HEK293 (cell line): ENCODE measurements around the gene NOP9.

Experiments
- CTCF ChIA-PET: fragments of 350-600 bp; formaldehyde crosslinking; extraction: SDS; loops from one replicate; lab custom pipeline; 2021; ENCODE audit warnings: antibody characterized with exemption; lab: Yijun Ruan, JAX
- POLR2A ChIA-PET: fragments of 300-600 bp; formaldehyde crosslinking; extraction: SDS; loops from one replicate; lab custom pipeline; 2020; ENCODE audit warnings: antibody characterized with exemption, inconsistent platforms; lab: Yijun Ruan, JAX
- H3K27ac ChIP-seq: fragments of 200-500 bp; sonication (Bioruptor generic); 2 replicates; pipeline ENCODE4 v1.5.1; 2014; ENCODE audit warnings: low read depth, low read length, control low read depth, inconsistent platforms; ENCODE audit errors: extremely low read depth
- H3K36me3 ChIP-seq, 2 experiments: fragments of 200-500 bp in 1 of 2; sonication (Bioruptor generic) in 1 of 2; 1 replicate in 1 of 2; 2 replicates in 1 of 2; pipeline ENCODE4 v1.5.1; 2014 to 2017; ENCODE audit warnings: inconsistent platforms in 2 of 2, low read length in 2 of 2; ENCODE audit not compliant: control insufficient read depth in 2 of 2, insufficient read depth in 1 of 2
- H3K4me1 ChIP-seq: fragments of 200-500 bp; sonication (Bioruptor generic); 2 replicates; pipeline ENCODE4 v1.5.1; 2014; ENCODE audit warnings: mild to moderate bottlenecking, low read length, inconsistent platforms; ENCODE audit not compliant: control insufficient read depth, insufficient read depth
- H3K4me3 ChIP-seq: 2 replicates; pipeline ENCODE4 v1.5.1; 2011; ENCODE audit warnings: low read depth, mild to moderate bottlenecking, control low read depth, low read length, moderate library complexity
- H3K9me3 ChIP-seq: fragments of 200-500 bp; sonication (Bioruptor generic); 2 replicates; pipeline ENCODE4 v1.5.1; 2014; ENCODE audit warnings: low read depth, low read length, inconsistent platforms; ENCODE audit not compliant: control insufficient read depth, insufficient read depth
- HOXA7 ChIP-seq: sonication (generic); formaldehyde crosslinking; IDR thresholded peaks from 2 replicates; pipeline ENCODE4 v1.8.1; 2022; ENCODE audit warnings: missing genetic modification reagents, borderline replicate concordance
- KLF8 ChIP-seq: fragments of 450-650 bp; formaldehyde crosslinking; IDR thresholded peaks from 2 replicates; pipeline ENCODE4 v1.5.1; 2016; ENCODE audit warnings: missing biosample characterization, missing genetic modification characterization
- PRDM6 ChIP-seq: fragments of 450-650 bp; formaldehyde crosslinking; IDR thresholded peaks from 2 replicates; pipeline ENCODE4 v1.5.1; 2017; ENCODE audit warnings: missing biosample characterization, missing genetic modification characterization
- SCRT2 ChIP-seq: fragments of 450-650 bp; formaldehyde crosslinking; IDR thresholded peaks from 2 replicates; pipeline ENCODE4 v1.5.1; 2016; ENCODE audit warnings: missing biosample characterization, missing genetic modification characterization
- SP3 ChIP-seq: fragments of 450-650 bp; formaldehyde crosslinking; IDR thresholded peaks from 2 replicates; pipeline ENCODE4 v1.5.1; 2016; ENCODE audit warnings: missing biosample characterization, missing genetic modification characterization
- YY1 ChIP-seq: fragments of 450-650 bp; formaldehyde crosslinking; IDR thresholded peaks from 2 replicates; pipeline ENCODE4 v1.5.1; 2018; ENCODE audit warnings: missing biosample characterization, missing genetic modification characterization
- ZBTB21 ChIP-seq: fragments of 450-650 bp; formaldehyde crosslinking; IDR thresholded peaks from 2 replicates; pipeline ENCODE4 v1.5.1; 2017; ENCODE audit warnings: missing biosample characterization, missing genetic modification characterization
- ZBTB8A ChIP-seq: fragments of 450-650 bp; formaldehyde crosslinking; IDR thresholded peaks from 2 replicates; pipeline ENCODE4 v1.5.1; 2016; ENCODE audit warnings: missing biosample characterization, missing genetic modification characterization
- ZNF10 ChIP-seq: fragments of 450-650 bp; formaldehyde crosslinking; IDR thresholded peaks from 2 replicates; pipeline ENCODE4 v1.5.1; 2017; ENCODE audit warnings: missing biosample characterization, missing genetic modification characterization
- ZNF138 ChIP-seq: fragments of 450-650 bp; formaldehyde crosslinking; IDR thresholded peaks from 2 replicates; pipeline ENCODE4 v1.5.1; 2016; ENCODE audit warnings: missing biosample characterization, missing genetic modification characterization, borderline replicate concordance
- ZNF169 ChIP-seq: fragments of 450-650 bp; formaldehyde crosslinking; IDR thresholded peaks from 2 replicates; pipeline ENCODE4 v1.5.1; 2016; ENCODE audit warnings: missing biosample characterization, missing genetic modification characterization
- ZNF19 ChIP-seq: fragments of 450-650 bp; formaldehyde crosslinking; IDR thresholded peaks from 2 replicates; pipeline ENCODE4; 2016; ENCODE audit warnings: missing biosample characterization, missing genetic modification characterization, low read depth
- ZNF214 ChIP-seq: fragments of 450-650 bp; formaldehyde crosslinking; IDR thresholded peaks from 2 replicates; pipeline ENCODE4 v1.5.1; 2017; ENCODE audit warnings: missing biosample characterization, mild to moderate bottlenecking, missing genetic modification characterization, borderline replicate concordance
- ZNF23 ChIP-seq: fragments of 450-650 bp; formaldehyde crosslinking; IDR thresholded peaks from 2 replicates; pipeline ENCODE4 v1.5.1; 2016; ENCODE audit warnings: missing biosample characterization, missing genetic modification characterization, borderline replicate concordance
- ZNF354C ChIP-seq: fragments of 450-650 bp; formaldehyde crosslinking; IDR thresholded peaks from 2 replicates; pipeline ENCODE4 v1.5.1; 2016; ENCODE audit warnings: missing biosample characterization, missing genetic modification characterization, low read depth, borderline replicate concordance
- ZNF394 ChIP-seq: fragments of 450-650 bp; formaldehyde crosslinking; IDR thresholded peaks from 2 replicates; pipeline ENCODE4 v1.5.1; 2016; ENCODE audit warnings: missing biosample characterization, missing genetic modification characterization, mild to moderate bottlenecking, moderate library complexity, borderline replicate concordance
- ZNF426 ChIP-seq: fragments of 450-650 bp; formaldehyde crosslinking; IDR thresholded peaks from 2 replicates; pipeline ENCODE4 v1.5.1; 2017; ENCODE audit warnings: missing biosample characterization, missing genetic modification characterization, mild to moderate bottlenecking, inconsistent platforms, moderate library complexity
- ZNF433 ChIP-seq: fragments of 450-650 bp; formaldehyde crosslinking; IDR thresholded peaks from 2 replicates; pipeline ENCODE4 v1.5.1; 2016; ENCODE audit warnings: missing biosample characterization, missing genetic modification characterization, low read depth
- ZNF555 ChIP-seq: fragments of 450-650 bp; formaldehyde crosslinking; conservative IDR thresholded peaks from 2 replicates; pipeline ENCODE4 v1.5.1; 2017; ENCODE audit warnings: missing biosample characterization, mild to moderate bottlenecking, missing genetic modification characterization, inconsistent platforms
- ZNF600 ChIP-seq: fragments of 450-650 bp; formaldehyde crosslinking; IDR thresholded peaks from 2 replicates; pipeline ENCODE4 v1.5.1; 2016; ENCODE audit warnings: missing biosample characterization, missing genetic modification characterization
- ZNF629 ChIP-seq: fragments of 450-650 bp; formaldehyde crosslinking; IDR thresholded peaks from 2 replicates; pipeline ENCODE4 v1.5.1; 2017; ENCODE audit warnings: missing biosample characterization, missing genetic modification characterization
- ZNF660 ChIP-seq: fragments of 450-650 bp; IDR thresholded peaks from 2 replicates; pipeline ENCODE4 v1.5.1; 2018; ENCODE audit warnings: missing biosample characterization, mild to moderate bottlenecking, missing genetic modification characterization
- ZNF792 ChIP-seq: fragments of 450-650 bp; formaldehyde crosslinking; IDR thresholded peaks from 2 replicates; pipeline ENCODE4 v1.5.1; 2016; ENCODE audit warnings: missing biosample characterization, missing genetic modification characterization
- TF ChIP-seq, protein P1 (sequence below): fragments of 450-650 bp; formaldehyde crosslinking; IDR thresholded peaks from 2 replicates; pipeline ENCODE4 v1.5.1; 2016; ENCODE audit warnings: missing biosample characterization, missing genetic modification characterization
- TF ChIP-seq, protein P2 (sequence below): fragments of 450-650 bp; formaldehyde crosslinking; IDR thresholded peaks from 2 replicates; pipeline ENCODE4 v1.5.1; 2016; ENCODE audit warnings: missing biosample characterization, missing genetic modification characterization, borderline replicate concordance

NOP9 gene

GRCh38 chr14:24340606-24341005 is 41.0 kb downstream of the NOP9 start (continued):
- TF ChIP-seq YY1 (tag by site-specific recombination) (no peak), KLF8 (no peak)

DNA sequence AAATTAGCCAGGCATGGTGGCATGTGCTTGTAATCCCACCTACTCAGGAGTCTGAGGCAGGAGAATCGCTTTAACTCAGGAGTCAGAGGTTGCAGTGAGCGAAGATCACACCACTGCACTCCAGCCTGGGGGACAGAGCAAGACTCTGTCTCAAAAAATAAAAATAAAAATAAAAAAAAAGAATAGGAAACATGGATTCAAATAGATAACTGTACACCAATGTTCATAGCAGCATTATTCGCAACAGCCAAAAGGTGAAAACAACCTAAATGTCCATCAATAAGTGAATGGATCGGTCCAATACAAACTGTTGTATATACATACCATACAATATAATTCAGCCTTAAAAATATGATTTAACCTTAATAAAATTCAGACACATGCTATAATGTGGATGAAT is 43.2 kb downstream of the NOP9 start:
- Histone ChIP-seq H3K36me3 (no peaks in the 10 kb centered on the region), H3K4me1 (no peaks in the 10 kb centered on the region), H3K4me3 (no peak overlapping the region), H3K27ac (no peak overlapping the region), H3K9me3 (no peaks in the 10 kb centered on the region)
- no peak for TF ChIP-seq SP3 (tag by site-specific recombination)
- TF ChIP-seq, protein P1, sequence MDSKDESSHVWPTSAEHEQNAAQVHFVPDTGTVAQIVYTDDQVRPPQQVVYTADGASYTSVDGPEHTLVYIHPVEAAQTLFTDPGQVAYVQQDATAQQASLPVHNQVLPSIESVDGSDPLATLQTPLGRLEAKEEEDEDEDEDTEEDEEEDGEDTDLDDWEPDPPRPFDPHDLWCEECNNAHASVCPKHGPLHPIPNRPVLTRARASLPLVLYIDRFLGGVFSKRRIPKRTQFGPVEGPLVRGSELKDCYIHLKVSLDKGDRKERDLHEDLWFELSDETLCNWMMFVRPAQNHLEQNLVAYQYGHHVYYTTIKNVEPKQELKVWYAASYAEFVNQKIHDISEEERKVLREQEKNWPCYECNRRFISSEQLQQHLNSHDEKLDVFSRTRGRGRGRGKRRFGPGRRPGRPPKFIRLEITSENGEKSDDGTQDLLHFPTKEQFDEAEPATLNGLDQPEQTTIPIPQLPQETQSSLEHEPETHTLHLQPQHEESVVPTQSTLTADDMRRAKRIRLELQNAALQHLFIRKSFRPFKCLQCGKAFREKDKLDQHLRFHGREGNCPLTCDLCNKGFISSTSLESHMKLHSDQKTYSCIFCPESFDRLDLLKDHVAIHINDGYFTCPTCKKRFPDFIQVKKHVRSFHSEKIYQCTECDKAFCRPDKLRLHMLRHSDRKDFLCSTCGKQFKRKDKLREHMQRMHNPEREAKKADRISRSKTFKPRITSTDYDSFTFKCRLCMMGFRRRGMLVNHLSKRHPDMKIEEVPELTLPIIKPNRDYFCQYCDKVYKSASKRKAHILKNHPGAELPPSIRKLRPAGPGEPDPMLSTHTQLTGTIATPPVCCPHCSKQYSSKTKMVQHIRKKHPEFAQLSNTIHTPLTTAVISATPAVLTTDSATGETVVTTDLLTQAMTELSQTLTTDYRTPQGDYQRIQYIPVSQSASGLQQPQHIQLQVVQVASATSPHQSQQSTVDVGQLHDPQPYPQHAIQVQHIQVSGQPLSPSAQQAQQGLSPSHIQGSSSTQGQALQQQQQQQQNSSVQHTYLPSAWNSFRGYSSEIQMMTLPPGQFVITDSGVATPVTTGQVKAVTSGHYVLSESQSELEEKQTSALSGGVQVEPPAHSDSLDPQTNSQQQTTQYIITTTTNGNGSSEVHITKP (tag by site-specific recombination): peak; percentile 75
- ChIA-PET CTCF (interaction anchor here (1.6 to 2.8 kb wide), 2 partner anchors 9 to 10 kb away, joined by 6 to 17 read pairs; no protein-coding TSS in a partner anchor), POLR2A (no interaction called here)

DNA sequence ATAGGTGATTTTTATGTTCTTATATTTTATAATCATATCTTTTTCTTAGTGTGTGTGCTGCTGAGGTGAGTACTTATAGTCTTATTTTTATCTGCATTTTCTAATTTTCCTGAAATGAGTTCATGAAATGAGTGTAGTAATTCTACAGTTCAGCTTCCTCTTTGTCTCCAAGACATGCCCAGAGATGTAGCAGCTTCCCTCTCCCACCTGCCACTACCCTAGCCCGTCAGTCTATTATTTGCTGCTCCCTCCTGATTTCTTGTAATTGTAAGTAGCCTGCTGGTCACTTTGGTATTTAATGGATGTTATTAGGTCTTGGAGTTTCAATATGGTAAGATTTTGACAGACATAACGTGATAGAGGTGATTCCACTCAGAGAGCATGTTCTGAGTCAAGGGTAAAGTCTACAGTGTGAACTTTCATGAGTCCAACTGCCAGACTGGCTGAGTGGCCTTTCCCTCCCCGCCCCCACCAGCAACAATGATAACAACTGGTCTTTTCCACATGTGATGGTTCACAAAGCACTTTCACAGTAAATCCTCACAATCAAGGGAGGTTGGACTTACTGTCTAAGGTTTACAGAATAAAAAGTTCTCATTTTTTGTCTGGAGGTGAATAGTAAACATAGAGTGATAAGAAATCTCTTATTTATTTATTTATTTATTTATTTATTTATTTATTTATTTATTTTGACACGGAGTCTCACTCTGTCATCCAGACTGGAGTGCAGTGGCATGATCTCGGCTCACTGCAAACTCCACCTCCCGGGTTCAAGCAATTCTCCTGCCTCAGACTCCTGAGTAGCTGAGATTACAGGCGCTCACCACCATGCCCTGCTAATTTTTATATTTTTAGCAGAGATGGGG is 44.4 kb downstream of the NOP9 start:
- no peak overlapping the region for H3K27ac ChIP-seq
- no peaks in the 10 kb centered on the region for H3K9me3 ChIP-seq
- H3K36me3 ChIP-seq: no peaks in the 10 kb centered on the region
- ChIA-PET CTCF (interaction anchor here (0.5 to 2.8 kb wide), 6 partner anchors 11 to 93 kb away, joined by 3 to 17 read pairs (median 4); no protein-coding TSS in a partner anchor), POLR2A (no interaction called here)
- no peak overlapping the region for H3K4me3 ChIP-seq
- H3K4me1 ChIP-seq: no peaks in the 10 kb centered on the region
- TF ChIP-seq SCRT2: no peak
- 0 out of 2 replicates have a peak, but pooled peaks have one; percentile 7 for TF ChIP-seq ZNF433 (tag by site-specific recombination)
- peak; percentile 57 for TF ChIP-seq ZNF426
- TF ChIP-seq ZBTB21 (tag by site-specific recombination): 0 out of 2 replicates have a peak, but pooled peaks have one; percentile 41
- no peak for TF ChIP-seq HOXA7 (CRISPR knock-in tag)
- TF ChIP-seq ZNF555 (tag by site-specific recombination): peak; percentile 46
- no peak for TF ChIP-seq ZNF23 (tag by site-specific recombination)
- TF ChIP-seq ZNF792 (tag by site-specific recombination): no peak
- no peak for TF ChIP-seq ZNF10
- TF ChIP-seq ZNF138 (tag by site-specific recombination): no peak
- no peak for TF ChIP-seq ZNF214
- peak; percentile 48; the same call in 1 of the 2 replicates for TF ChIP-seq ZBTB8A (tag by site-specific recombination)
- TF ChIP-seq ZNF660: no peak
- no peak for TF ChIP-seq PRDM6
- no peak for TF ChIP-seq ZNF354C
- no peak for TF ChIP-seq ZNF169 (tag by site-specific recombination)
- TF ChIP-seq, protein P2, sequence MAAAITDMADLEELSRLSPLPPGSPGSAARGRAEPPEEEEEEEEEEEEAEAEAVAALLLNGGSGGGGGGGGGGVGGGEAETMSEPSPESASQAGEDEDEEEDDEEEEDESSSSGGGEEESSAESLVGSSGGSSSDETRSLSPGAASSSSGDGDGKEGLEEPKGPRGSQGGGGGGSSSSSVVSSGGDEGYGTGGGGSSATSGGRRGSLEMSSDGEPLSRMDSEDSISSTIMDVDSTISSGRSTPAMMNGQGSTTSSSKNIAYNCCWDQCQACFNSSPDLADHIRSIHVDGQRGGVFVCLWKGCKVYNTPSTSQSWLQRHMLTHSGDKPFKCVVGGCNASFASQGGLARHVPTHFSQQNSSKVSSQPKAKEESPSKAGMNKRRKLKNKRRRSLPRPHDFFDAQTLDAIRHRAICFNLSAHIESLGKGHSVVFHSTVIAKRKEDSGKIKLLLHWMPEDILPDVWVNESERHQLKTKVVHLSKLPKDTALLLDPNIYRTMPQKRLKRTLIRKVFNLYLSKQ: no peak
- TF ChIP-seq ZNF629 (tag by site-specific recombination): 0 out of 2 replicates have a peak, but pooled peaks have one; percentile 22
- no peak for TF ChIP-seq ZNF600 (tag by site-specific recombination)
- TF ChIP-seq ZNF19 (tag by site-specific recombination): 0 out of 2 replicates have a peak, but pooled peaks have one; percentile 25
- TF ChIP-seq ZNF394: peak; percentile 90; the same call in 1 of the 2 replicates
